Natural killer cell (primary cell): ENCODE results near the gene HTRA2. TPM values are rescaled to one million over a fixed set of nuclear protein-coding genes. Genes with fewer than 3 reads are reported as not detected.
A peak's percentile ranks its signal among the peaks of the same experiment; 100 is the strongest.

Source experiments
- ATAC-seq, 3 donors: fragments of 150-1000 bp in 2 of 3; fragments of 200-7000 bp in 1 of 3; cut with Tn5 transposase; 1 replicate in 1 of 3; 2 replicates in 2 of 3; pipeline ENCODE4 v1.10.0; 2021; ENCODE audit warnings: mild to moderate bottlenecking in 2 of 3, moderate library complexity in 2 of 3
- DNase-seq, 2 donors: peaks; one replicate each; pipeline versions ENCODE4 v3.0.0 to v3.0.0-alpha.2; 2013 to 2021; ENCODE audit warnings: mixed read lengths in 1 of 2
- H3K27ac ChIP-seq: one replicate; pipeline ENCODE4 v1.5.1; 2013; ENCODE audit warnings: mild to moderate bottlenecking, low read length
- H3K27me3 ChIP-seq: one replicate; pipeline ENCODE4 v1.6.1; 2013; ENCODE audit warnings: low read length; ENCODE audit not compliant: control insufficient read depth, insufficient read depth
- H3K36me3 ChIP-seq: one replicate; pipeline ENCODE4 v1.6.1; 2013; ENCODE audit warnings: low read length; ENCODE audit not compliant: control insufficient read depth, insufficient read depth
- H3K4me1 ChIP-seq: one replicate; pipeline ENCODE4 v1.6.1; 2013; ENCODE audit warnings: low read length; ENCODE audit not compliant: control insufficient read depth, insufficient read depth
- H3K4me3 ChIP-seq: one replicate; pipeline ENCODE4 v1.5.1; 2013; ENCODE audit warnings: low read length
- H3K9me3 ChIP-seq: one replicate; pipeline ENCODE4 v1.6.1; 2013; ENCODE audit warnings: low read length; ENCODE audit not compliant: control insufficient read depth, insufficient read depth
- H3K27ac Mint-ChIP-seq, 2 donors: one replicate each; pipeline ENCODE4 v1.8.0; 2022; ENCODE audit warnings: mild to moderate bottlenecking in 2 of 2, mixed read lengths in 2 of 2, moderate library complexity in 1 of 2
- H3K27me3 Mint-ChIP-seq, 2 donors: one replicate each; pipeline ENCODE4 v1.8.0; 2022; ENCODE audit warnings: low read depth in 2 of 2, mixed read lengths in 2 of 2
- H3K36me3 Mint-ChIP-seq: one replicate; pipeline ENCODE4 v1.8.0; 2022; ENCODE audit warnings: mixed read lengths
- H3K4me1 Mint-ChIP-seq, 2 donors: one replicate each; pipeline ENCODE4 v1.8.0; 2022; ENCODE audit warnings: mixed read lengths in 2 of 2
- H3K4me3 Mint-ChIP-seq: one replicate; pipeline ENCODE4 v1.8.0; 2022; ENCODE audit warnings: mild to moderate bottlenecking, moderate library complexity, mixed read lengths
- H3K9me3 Mint-ChIP-seq, 2 donors: one replicate each; pipeline ENCODE4 v1.8.0; 2022; ENCODE audit warnings: mixed read lengths in 2 of 2
- CTCF ChIP-seq: fragments of 200-600 bp; IDR thresholded peaks from one replicate; pipeline ENCODE4 v1.8.0; 2022; ENCODE audit warnings: antibody characterized with exemption
- WGBS: methylation state at CpG from one replicate; pipeline ENCODE4 v1.1.7; 2013; ENCODE audit warnings: missing lambda C conversion rate; ENCODE audit not compliant: insufficient coverage; 5-methylcytosine and 5-hydroxymethylcytosine counted together
- intact Hi-C: fragments of 100-400 bp; cut with micrococcal nuclease; formaldehyde crosslinking; loops from one replicate; pipeline ENCODE4 v1.14.2; 2022
- total RNA-seq, 4 donors: library from RNA; stranded (reverse); fragments of 120-200 nt in 1 of 4; gene quantifications; one replicate each; pipeline versions ENCODE4 v1.2.3 to v1.2.4, GENCODE V29; 2013 to 2022

The HTRA2 gene
- total RNA-seq, 3 donors from 2014 or later (not counting 1 experiment from before 2014, with no cell fraction given): 32.1 to 47.6 (median 45.2) TPM

- H3K27me3 ChIP-seq: peaks cover 5% of the 10 kb centered on the region
- intact Hi-C loops: no loop called here
- Mint-ChIP-seq H3K27me3 (peaks cover 0 to 9% of the 10 kb centered on the region in 2 donors), H3K4me3 (peak overlapping the region; percentile 80), H3K27ac (peak overlapping the region; percentile 84 to 90), H3K9me3 (no peaks in the 10 kb centered on the region), H3K4me1 (peaks cover 46 to 74% of the 10 kb centered on the region in 2 donors), H3K36me3 (no peaks in the 10 kb centered on the region)
- no peak for ATAC-seq
- H3K27ac ChIP-seq: no peak overlapping the region
- H3K4me1 ChIP-seq: peaks cover 58% of the 10 kb centered on the region
- no peak for DNase-seq
- 88% methylated on average over 1 of the region's 3 CpGs for WGBS
- H3K36me3 ChIP-seq: peaks cover 7% of the 10 kb centered on the region
- no peaks in the 10 kb centered on the region for H3K9me3 ChIP-seq
- no peak for TF ChIP-seq CTCF
- H3K4me3 ChIP-seq: no peak overlapping the region
Observed at GRCh38 chr2:74504591-74504990, 25.1 kb upstream of the HTRA2 start.

GRCh38 chr2:74505448-74506246, 24.1 kb upstream of the HTRA2 start:
- DNase-seq: no peak
- peaks cover 7% of the 10 kb centered on the region for H3K36me3 ChIP-seq
- H3K27ac ChIP-seq: no peak overlapping the region
- peaks cover 4% of the 10 kb centered on the region for H3K27me3 ChIP-seq
- H3K36me3 Mint-ChIP-seq: no peaks in the 10 kb centered on the region
- no peak for TF ChIP-seq CTCF
- intact Hi-C loops: no loop called here
- H3K4me3 ChIP-seq: no peak overlapping the region
- peak overlapping the region in 1 of 2 donors; percentile 90 for H3K27ac Mint-ChIP-seq
- H3K4me3 Mint-ChIP-seq: peak overlapping the region; percentile 80
- no peaks in the 10 kb centered on the region for H3K9me3 Mint-ChIP-seq
- peaks cover 52% of the 10 kb centered on the region for H3K4me1 ChIP-seq
- peaks cover 5 to 14% of the 10 kb centered on the region in 2 donors for H3K27me3 Mint-ChIP-seq
- H3K4me1 Mint-ChIP-seq: peaks cover 46 to 69% of the 10 kb centered on the region in 2 donors
- no peak for ATAC-seq
- H3K9me3 ChIP-seq: no peaks in the 10 kb centered on the region
- 98% methylated on average over 11 of the region's 14 CpGs for WGBS

- H3K4me1 ChIP-seq: peaks cover 46% of the 10 kb centered on the region
- Mint-ChIP-seq H3K36me3 (no peaks in the 10 kb centered on the region), H3K27me3 (peaks cover 19 to 28% of the 10 kb centered on the region in 2 donors), H3K4me3 (peak within 1 kb of the TSS; percentile 100), H3K4me1 (peaks cover 38 to 59% of the 10 kb centered on the region in 2 donors), H3K9me3 (no peaks in the 10 kb centered on the region), H3K27ac (peak within 1 kb of the TSS; percentile 100)
- H3K27ac ChIP-seq: peak within 1 kb of the TSS; percentile 97
- H3K36me3 ChIP-seq: peaks cover 7% of the 10 kb centered on the region
- ATAC-seq: peak; percentile 88 to 97 (median 91)
- peak; percentile 99 for DNase-seq
- H3K4me3 ChIP-seq: peak within 1 kb of the TSS; percentile 86
- intact Hi-C loops: loop anchor here (1.0 kb wide), 3 partner anchors 22 to 49 kb away; partner anchors contain the start of genes AUP1, HTRA2, TTC31 and WBP1
- no peaks in the 10 kb centered on the region for H3K9me3 ChIP-seq
- WGBS: 1% methylated on average over 52 of the region's 56 CpGs
- no peak for TF ChIP-seq CTCF
- H3K27me3 ChIP-seq: peaks cover 12% of the 10 kb centered on the region
Observed at GRCh38 chr2:74507145-74507925, 22.4 kb upstream of the HTRA2 start, which contains the start of gene PCGF1. TSS of gene PCGF1 (minus strand) at chr2:74507695. CDS start at chr2:74507668, 27 bp downstream.
